Measurements from ENCODE around the gene GNG12. TPM values are rescaled to one million over a fixed set of nuclear protein-coding genes. Genes with fewer than 3 reads are reported as not detected.

GNG12 gene
- total and polyA plus RNA-seq, 8 donors = 51.2 to 71.9 (median 57.1) TPM

DNA sequence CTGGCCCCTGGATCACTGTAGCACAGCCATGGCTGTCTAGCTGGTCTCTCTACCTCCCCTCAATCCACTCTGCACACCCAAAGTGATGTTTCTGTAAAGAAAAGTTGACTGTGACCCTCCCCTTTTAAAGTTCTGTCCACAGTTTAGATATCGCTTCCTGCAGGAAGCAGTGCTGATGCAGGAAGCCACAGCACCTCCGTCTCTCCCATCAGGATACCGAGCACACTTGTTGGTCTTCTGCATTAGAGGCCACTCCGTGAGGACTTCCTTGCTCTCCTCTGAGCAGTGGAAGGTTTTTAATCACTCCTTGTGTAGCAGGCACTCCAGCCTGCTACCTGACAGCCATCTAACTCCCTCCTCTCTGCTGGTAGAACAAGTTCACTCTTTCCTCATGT is 78.7 kb downstream of the GNG12 start:
- no peaks in the 10 kb centered on the region for H3K9me3 ChIP-seq
- no peaks in the 10 kb centered on the region for H3K27me3 ChIP-seq
- no peaks in the 10 kb centered on the region for H3K36me3 ChIP-seq
- TF ChIP-seq, protein P1, sequence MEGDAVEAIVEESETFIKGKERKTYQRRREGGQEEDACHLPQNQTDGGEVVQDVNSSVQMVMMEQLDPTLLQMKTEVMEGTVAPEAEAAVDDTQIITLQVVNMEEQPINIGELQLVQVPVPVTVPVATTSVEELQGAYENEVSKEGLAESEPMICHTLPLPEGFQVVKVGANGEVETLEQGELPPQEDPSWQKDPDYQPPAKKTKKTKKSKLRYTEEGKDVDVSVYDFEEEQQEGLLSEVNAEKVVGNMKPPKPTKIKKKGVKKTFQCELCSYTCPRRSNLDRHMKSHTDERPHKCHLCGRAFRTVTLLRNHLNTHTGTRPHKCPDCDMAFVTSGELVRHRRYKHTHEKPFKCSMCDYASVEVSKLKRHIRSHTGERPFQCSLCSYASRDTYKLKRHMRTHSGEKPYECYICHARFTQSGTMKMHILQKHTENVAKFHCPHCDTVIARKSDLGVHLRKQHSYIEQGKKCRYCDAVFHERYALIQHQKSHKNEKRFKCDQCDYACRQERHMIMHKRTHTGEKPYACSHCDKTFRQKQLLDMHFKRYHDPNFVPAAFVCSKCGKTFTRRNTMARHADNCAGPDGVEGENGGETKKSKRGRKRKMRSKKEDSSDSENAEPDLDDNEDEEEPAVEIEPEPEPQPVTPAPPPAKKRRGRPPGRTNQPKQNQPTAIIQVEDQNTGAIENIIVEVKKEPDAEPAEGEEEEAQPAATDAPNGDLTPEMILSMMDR (IDR thresholded peaks at IDR 0.05) = no peak
- peaks cover 8 to 31% of the 10 kb centered on the region in 2 donors for H3K4me1 ChIP-seq
- intact Hi-C loops (cut with DNase I) = no loop called here
- H3K4me3 ChIP-seq = no peak overlapping the region
- ATAC-seq (no peak), DNase-seq (no peak)
- no peak overlapping the region for H3K27ac ChIP-seq

DNA sequence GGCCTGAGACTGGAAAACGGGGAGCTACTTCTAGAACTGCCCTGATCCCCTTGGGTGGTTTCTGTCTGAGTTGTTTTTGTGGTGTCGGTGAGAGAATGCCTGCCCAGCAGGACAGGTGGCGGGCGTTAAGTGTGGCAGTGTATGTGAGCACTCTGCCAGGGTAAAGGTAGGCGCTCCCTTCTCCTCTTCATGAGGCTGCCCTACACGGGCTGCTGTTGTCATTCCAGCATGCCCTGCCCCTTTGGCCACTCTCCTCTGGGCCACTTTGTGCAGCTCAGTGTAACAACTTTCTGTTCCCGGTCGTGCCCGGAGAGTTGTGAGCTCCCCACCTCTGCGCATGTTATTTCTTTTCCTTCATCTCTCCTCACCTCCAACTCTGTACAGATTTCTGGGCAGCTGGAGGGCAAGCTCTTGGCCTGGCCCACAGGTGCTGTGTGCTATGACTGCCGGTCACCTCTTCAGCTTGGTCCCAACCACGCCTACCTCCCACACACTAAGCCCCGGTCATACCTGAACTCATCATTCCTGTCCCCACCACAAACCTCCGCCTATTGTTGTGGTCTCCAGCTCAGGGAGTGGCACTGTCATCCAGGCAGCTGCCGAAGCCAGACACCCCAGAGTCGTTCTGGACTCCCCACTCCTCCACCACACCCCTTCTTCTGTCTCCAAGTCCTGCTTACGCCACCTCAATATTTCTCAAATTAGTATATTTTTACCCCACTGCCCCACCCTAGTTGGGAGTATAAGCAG is 79.3 kb downstream of the GNG12 start:
- intact Hi-C loops (cut with DNase I) = no loop called here
- no peak overlapping the region for H3K4me3 ChIP-seq
- no peak overlapping the region for H3K27ac ChIP-seq
- H3K4me1 ChIP-seq = peaks cover 13 to 34% of the 10 kb centered on the region in 2 donors
- DNase-seq (peak in 1 of 4 donors; percentile 62), ATAC-seq (peak; percentile 59)
- TF ChIP-seq, protein P1 (IDR thresholded peaks at IDR 0.05) = no peak
- no peaks in the 10 kb centered on the region for H3K36me3 ChIP-seq
- no peaks in the 10 kb centered on the region for H3K9me3 ChIP-seq
- H3K27me3 ChIP-seq = no peaks in the 10 kb centered on the region

DNA sequence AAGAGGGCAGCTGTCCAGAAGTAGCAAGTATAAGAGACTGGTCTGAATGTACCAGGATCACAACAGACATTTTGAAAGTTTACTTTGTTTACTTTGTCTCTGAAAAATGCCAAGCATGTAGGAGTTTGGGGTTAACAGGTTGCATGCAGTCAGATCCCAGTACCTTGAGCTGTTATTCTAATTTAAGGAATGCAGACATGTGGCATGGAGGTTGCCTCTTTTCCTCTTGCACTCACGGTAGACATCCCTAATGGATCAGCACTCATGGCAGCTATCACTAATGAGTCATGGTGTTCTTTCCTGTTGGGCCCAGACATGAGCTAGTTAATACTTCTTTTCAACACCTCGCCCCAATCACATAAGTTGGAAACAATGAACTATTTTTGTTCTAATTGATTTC is 81.0 kb downstream of the GNG12 start:
- ATAC-seq = no peak
- no peak for DNase-seq
- no peak overlapping the region for H3K27ac ChIP-seq
- intact Hi-C loops (cut with DNase I) = no loop called here
- H3K27me3 ChIP-seq = no peaks in the 10 kb centered on the region
- H3K9me3 ChIP-seq = no peaks in the 10 kb centered on the region
- H3K4me1 ChIP-seq = peaks cover 23 to 46% of the 10 kb centered on the region in 2 donors
- no peaks in the 10 kb centered on the region for H3K36me3 ChIP-seq
- TF ChIP-seq, protein P1 (IDR thresholded peaks at IDR 0.05) = no peak
- H3K4me3 ChIP-seq = no peak overlapping the region

DNA sequence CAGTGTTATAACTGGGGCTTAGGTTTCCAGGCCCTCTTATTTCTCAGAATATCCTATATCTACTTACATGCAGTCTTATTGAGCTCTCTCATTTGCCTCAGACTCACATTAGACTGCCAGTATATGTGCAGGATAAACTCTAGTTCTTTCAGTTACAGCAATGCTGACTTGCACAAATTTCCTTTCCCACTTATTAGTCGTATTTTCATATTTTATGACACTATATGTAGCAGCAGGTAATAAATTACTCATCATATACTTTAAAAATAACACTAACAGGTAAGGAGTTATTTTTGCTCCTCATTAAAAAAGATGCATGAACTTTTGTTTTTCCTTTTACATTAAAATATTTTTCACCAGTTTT is 82.6 kb downstream of the GNG12 start:
- no peaks in the 10 kb centered on the region for H3K9me3 ChIP-seq
- no peak for ATAC-seq
- TF ChIP-seq, protein P1 (IDR thresholded peaks at IDR 0.05) = no peak
- no peaks in the 10 kb centered on the region for H3K36me3 ChIP-seq
- H3K27me3 ChIP-seq = no peaks in the 10 kb centered on the region
- no peak overlapping the region for H3K4me3 ChIP-seq
- DNase-seq = no peak
- H3K4me1 ChIP-seq = peaks cover 23 to 46% of the 10 kb centered on the region in 2 donors
- intact Hi-C loops (cut with DNase I) = no loop called here
- peak overlapping the region; percentile 70 to 72 for H3K27ac ChIP-seq

DNA sequence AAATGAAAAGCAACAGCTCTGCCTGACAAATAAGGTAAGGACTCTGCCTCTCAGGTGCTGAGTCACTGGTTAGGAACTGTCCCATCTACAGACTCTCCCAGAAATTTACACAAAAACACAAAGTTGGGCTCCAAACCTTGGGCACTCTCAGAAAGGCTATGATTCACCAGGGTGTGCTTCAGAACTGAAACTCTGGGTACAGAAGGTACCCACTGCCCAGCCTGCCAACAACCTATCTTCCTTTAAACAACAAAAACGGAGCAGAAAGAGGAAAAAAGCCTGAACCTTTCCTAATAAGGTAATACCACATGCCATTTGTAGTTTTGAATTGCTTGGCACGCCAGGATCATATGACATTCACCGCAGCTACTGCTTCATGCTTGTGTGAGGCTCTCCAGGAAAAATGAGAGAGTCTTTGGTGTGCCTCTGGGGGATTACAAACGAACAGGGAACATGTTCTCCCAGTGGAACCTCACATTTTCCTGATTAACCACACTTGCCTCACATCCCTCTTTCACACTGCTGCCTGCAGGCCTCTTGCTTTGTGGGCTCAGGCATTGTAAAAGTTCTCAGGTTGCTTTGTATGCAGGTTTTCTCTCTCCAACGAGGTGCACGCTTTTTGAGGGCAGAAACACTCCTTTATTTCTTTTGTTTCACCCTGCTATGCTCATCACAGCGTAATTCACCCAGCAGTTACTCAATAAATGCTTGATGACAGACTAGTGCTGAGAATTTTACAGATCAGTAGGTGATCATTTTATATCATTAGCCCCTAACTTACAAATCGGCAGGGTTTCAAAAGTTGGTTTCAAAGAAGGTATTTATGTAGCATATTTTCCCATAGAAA is 83.2 kb downstream of the GNG12 start:
- Histone ChIP-seq H3K4me1 (peaks cover 23 to 40% of the 10 kb centered on the region in 2 donors), H3K36me3 (no peaks in the 10 kb centered on the region), H3K27ac (peak overlapping the region; percentile 70 to 72), H3K27me3 (no peaks in the 10 kb centered on the region), H3K9me3 (no peaks in the 10 kb centered on the region), H3K4me3 (no peak overlapping the region)
- DNase-seq (no peak), ATAC-seq (peak; percentile 76)
- TF ChIP-seq, protein P1 (IDR thresholded peaks at IDR 0.05) = no peak
- intact Hi-C loops (cut with DNase I) = no loop called here

Data from left lung (tissue), 10 donors.